DOHH2 (cell line): ENCODE results near the gene NTNG1.

Source experiments
- H3F3A ChIP-seq: fragments of 200-600 bp; sonication (generic), shearing (Covaris generic); 2 replicates; pipeline ENCODE4 v1.6.0; 2016; ENCODE audit warnings: antibody characterized with exemption, mild to moderate bottlenecking; ENCODE audit not compliant: control insufficient read depth, insufficient read depth
- H3K27ac ChIP-seq: fragments of 200-600 bp; sonication (generic); 2 replicates; pipeline ENCODE4 v1.5.1; 2014; ENCODE audit warnings: low read depth, mild to moderate bottlenecking, low read length, moderate library complexity
- H3K27me3 ChIP-seq: fragments of 200-600 bp; sonication (generic); 2 replicates; pipeline ENCODE4 v1.6.1; 2014; ENCODE audit warnings: mild to moderate bottlenecking, low read length, mixed read lengths; ENCODE audit not compliant: control insufficient read depth
- H3K36me3 ChIP-seq: fragments of 200-600 bp; sonication (generic); 2 replicates; pipeline ENCODE4 v1.6.1; 2014; ENCODE audit warnings: mild to moderate bottlenecking, low read length, moderate library complexity, mixed read lengths; ENCODE audit not compliant: control insufficient read depth
- H3K4me1 ChIP-seq: fragments of 200-600 bp; sonication (generic); 2 replicates; pipeline ENCODE4 v1.6.1; 2014; ENCODE audit warnings: mild to moderate bottlenecking, low read length, mixed read lengths; ENCODE audit not compliant: control insufficient read depth
- H3K4me2 ChIP-seq: fragments of 200-600 bp; sonication (generic); 2 replicates; pipeline ENCODE4 v1.6.0; 2014; ENCODE audit warnings: mild to moderate bottlenecking, low read length, moderate library complexity
- H3K4me3 ChIP-seq: fragments of 200-600 bp; sonication (generic); 2 replicates; pipeline ENCODE4 v1.5.1; 2014; ENCODE audit warnings: mild to moderate bottlenecking, low read length, mixed read lengths
- H3K79me2 ChIP-seq: fragments of 200-600 bp; sonication (generic); 2 replicates; pipeline ENCODE4 v1.6.1; 2014; ENCODE audit warnings: mild to moderate bottlenecking, low read length, mixed read lengths; ENCODE audit not compliant: control insufficient read depth
- H3K9me2 ChIP-seq: fragments of 200-600 bp; sonication (generic); replicated peaks from 2 replicates; pipeline ENCODE4 v1.6.1; 2014; ENCODE audit warnings: mild to moderate bottlenecking, low read length, mixed read lengths; ENCODE audit not compliant: control insufficient read depth
- H3K9me3 ChIP-seq: fragments of 200-600 bp; sonication (generic); 2 replicates; pipeline ENCODE4 v1.6.1; 2014; ENCODE audit warnings: antibody characterized with exemption, low read length, mixed read lengths; ENCODE audit not compliant: control insufficient read depth, insufficient read depth
- H4K20me1 ChIP-seq: fragments of 200-600 bp; sonication (generic); 2 replicates; pipeline ENCODE4 v1.6.0; 2014; ENCODE audit warnings: low read depth, mild to moderate bottlenecking, antibody characterized with exemption, low read length, moderate library complexity; ENCODE audit not compliant: control insufficient read depth, insufficient read depth
- EZH2phosphoT487 ChIP-seq: fragments of 200-600 bp; sonication (generic); IDR thresholded peaks from 2 replicates; pipeline ENCODE4 v1.6.1; 2017; ENCODE audit warnings: borderline replicate concordance, mild to moderate bottlenecking, antibody characterized with exemption, low read length, moderate library complexity, mixed read lengths
- TF ChIP-seq, protein P1 (sequence below): fragments of 200-600 bp; sonication (generic); IDR thresholded peaks from one replicate; pipeline ENCODE4 v1.5.1; 2014; ENCODE audit warnings: antibody characterized with exemption, mild to moderate bottlenecking, low read depth, low read length; ENCODE audit not compliant: poor library complexity, severe bottlenecking

NTNG1 gene

DNA sequence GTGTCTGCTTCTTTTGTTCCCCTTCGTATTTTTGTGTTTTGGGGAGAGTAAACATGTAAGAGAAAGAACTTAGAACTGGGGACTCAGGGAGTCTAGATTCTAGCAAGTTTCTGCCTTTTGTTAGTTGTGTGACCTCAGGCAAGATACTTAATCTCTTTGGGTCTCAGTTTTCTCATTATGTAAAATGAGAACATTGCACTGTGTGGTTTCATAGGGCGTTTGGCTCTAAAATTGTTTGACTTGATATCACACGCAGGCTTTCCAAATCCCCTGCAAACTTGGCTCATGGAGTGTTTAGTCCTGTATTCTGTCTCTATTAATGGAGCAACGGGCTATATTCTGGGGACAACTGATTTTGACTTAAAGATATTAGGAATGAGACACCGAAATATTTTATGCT, 57.7 kb downstream of the NTNG1 start:
- Histone ChIP-seq H3K79me2 (0 out of 2 replicates have a peak, but pooled peaks cover 4% of the 10 kb centered on the region), H4K20me1 (no peaks in the 10 kb centered on the region), H3K9me2 (no peaks in the 10 kb centered on the region), H3K4me3 (no peak overlapping the region), H3K9me3 (peaks cover 10% of the 10 kb centered on the region; the same call in 1 of the 2 replicates), H3K4me1 (peaks cover 19% of the 10 kb centered on the region), H3K27ac (no peak overlapping the region), H3K36me3 (no peaks in the 10 kb centered on the region), H3K4me2 (no peak overlapping the region), H3F3A (no peaks in the 10 kb centered on the region), H3K27me3 (no peaks in the 10 kb centered on the region)
- TF ChIP-seq EZH2phosphoT487 = no peak
- TF ChIP-seq, protein P1, sequence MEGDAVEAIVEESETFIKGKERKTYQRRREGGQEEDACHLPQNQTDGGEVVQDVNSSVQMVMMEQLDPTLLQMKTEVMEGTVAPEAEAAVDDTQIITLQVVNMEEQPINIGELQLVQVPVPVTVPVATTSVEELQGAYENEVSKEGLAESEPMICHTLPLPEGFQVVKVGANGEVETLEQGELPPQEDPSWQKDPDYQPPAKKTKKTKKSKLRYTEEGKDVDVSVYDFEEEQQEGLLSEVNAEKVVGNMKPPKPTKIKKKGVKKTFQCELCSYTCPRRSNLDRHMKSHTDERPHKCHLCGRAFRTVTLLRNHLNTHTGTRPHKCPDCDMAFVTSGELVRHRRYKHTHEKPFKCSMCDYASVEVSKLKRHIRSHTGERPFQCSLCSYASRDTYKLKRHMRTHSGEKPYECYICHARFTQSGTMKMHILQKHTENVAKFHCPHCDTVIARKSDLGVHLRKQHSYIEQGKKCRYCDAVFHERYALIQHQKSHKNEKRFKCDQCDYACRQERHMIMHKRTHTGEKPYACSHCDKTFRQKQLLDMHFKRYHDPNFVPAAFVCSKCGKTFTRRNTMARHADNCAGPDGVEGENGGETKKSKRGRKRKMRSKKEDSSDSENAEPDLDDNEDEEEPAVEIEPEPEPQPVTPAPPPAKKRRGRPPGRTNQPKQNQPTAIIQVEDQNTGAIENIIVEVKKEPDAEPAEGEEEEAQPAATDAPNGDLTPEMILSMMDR = no peak

DNA sequence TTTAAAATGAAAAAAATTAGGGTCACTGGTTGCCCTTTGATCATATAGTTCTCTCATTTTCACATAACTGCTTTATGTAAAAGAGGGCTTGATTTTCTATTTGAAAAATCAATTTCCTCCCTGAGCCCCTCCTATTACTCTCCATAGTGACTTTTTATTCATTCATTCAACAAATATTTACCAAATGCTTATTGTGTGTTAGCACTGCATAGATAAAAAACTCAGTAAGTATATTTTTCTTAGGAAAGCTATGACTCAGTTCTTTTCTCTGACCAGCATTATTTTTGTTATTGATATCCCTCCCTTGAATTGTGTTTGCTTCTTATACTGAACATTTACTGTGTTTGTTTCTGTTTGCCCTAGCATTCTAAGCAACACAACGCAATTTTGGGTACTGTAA, 59.8 kb downstream of the NTNG1 start:
- no peaks in the 10 kb centered on the region for H3F3A ChIP-seq

DNA sequence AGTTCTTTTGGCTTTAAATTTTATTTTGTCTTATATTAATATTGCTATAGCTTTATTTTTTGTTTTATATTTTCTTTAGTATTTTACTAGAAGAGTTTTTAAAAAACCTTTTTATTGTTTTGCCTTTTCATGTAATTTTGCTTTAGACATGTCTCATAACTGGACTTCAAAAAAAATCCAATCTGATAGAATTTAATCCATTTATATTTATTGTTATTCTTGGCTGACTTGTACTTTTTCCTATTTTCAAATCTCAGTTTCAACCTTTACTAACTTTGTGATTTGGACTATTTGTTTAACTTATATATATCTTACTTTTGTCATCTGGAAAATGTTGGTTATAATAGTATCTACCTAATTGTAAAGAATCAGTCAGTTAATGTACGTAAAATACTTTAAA, 61.2 kb downstream of the NTNG1 start:
- Histone ChIP-seq H3K4me3 (no peak overlapping the region), H3K27me3 (no peaks in the 10 kb centered on the region), H4K20me1 (no peaks in the 10 kb centered on the region), H3K79me2 (0 out of 2 replicates have a peak, but pooled peaks cover 4% of the 10 kb centered on the region), H3K9me2 (no peaks in the 10 kb centered on the region), H3K4me2 (no peak overlapping the region), H3F3A (no peaks in the 10 kb centered on the region), H3K4me1 (peaks cover 4% of the 10 kb centered on the region), H3K9me3 (peaks cover 10% of the 10 kb centered on the region; the same call in 1 of the 2 replicates), H3K36me3 (no peaks in the 10 kb centered on the region), H3K27ac (no peak overlapping the region)
- TF ChIP-seq, protein P1 = no peak
- TF ChIP-seq EZH2phosphoT487 = no peak

More for the DNA sequence above, 59.8 kb downstream of the NTNG1 start:
- no peak for TF ChIP-seq EZH2phosphoT487
- TF ChIP-seq, protein P1 = no peak
- Histone ChIP-seq H3K4me3 (no peak overlapping the region), H3K9me3 (peaks cover 10% of the 10 kb centered on the region; the same call in 1 of the 2 replicates), H3K27ac (no peak overlapping the region), H3K4me1 (peaks cover 8% of the 10 kb centered on the region), H3K36me3 (no peaks in the 10 kb centered on the region), H4K20me1 (no peaks in the 10 kb centered on the region), H3K79me2 (0 out of 2 replicates have a peak, but pooled peaks cover 4% of the 10 kb centered on the region), H3K27me3 (no peaks in the 10 kb centered on the region), H3K4me2 (no peak overlapping the region), H3K9me2 (no peaks in the 10 kb centered on the region)
